B cell (primary cell): ENCODE data around the gene CFAP61. TPM values are rescaled to one million over a fixed set of nuclear protein-coding genes. Genes with fewer than 3 reads are reported as not detected.

ENCODE experiments used
- ATAC-seq: fragments of 200-7000 bp; cut with Tn5 transposase; one replicate; pipeline ENCODE4 v1.10.0; 2021; ENCODE audit warnings: low read depth, mild to moderate bottlenecking, moderate number of reproducible peaks, moderate library complexity
- CTCF ChIA-PET: fragments of 350-600 bp; sonication (Branson Sonifier 250); formaldehyde crosslinking; loops from one replicate; lab custom pipeline; 2021; ENCODE audit warnings: antibody characterized with exemption, inconsistent platforms; lab: Charles Lee
- POLR2A ChIA-PET: fragments of 350-600 bp; sonication (Branson Sonifier 250); formaldehyde crosslinking; loops from one replicate; lab custom pipeline; 2021; ENCODE audit warnings: antibody characterized with exemption; lab: Charles Lee
- DNase-seq: peaks from one replicate; pipeline ENCODE4 v3.0.0; 2013
- H2AFZ ChIP-seq: 2 replicates; pipeline ENCODE4 v1.6.1; 2012; ENCODE audit warnings: mild to moderate bottlenecking, low read depth, low read length; ENCODE audit not compliant: insufficient read depth, poor library complexity, severe bottlenecking
- H3K27ac ChIP-seq, 2 donors: 1 replicate in 1 of 2; 2 replicates in 1 of 2; pipeline ENCODE4 v1.5.1; 2012 to 2013; ENCODE audit warnings: low read length in 2 of 2, mild to moderate bottlenecking in 2 of 2, moderate library complexity in 1 of 2
- H3K27me3 ChIP-seq, 4 experiments: fragments of 200-600 bp in 1 of 4; sonication (generic) in 1 of 4; replicated peaks in 1 of 4; 1 replicate in 2 of 4; 2 replicates in 2 of 4; pipeline versions ENCODE4 v1.6.1 to v1.7.0; 2013 to 2016; ENCODE audit warnings: low read length in 3 of 4, mild to moderate bottlenecking in 2 of 4, mixed read lengths in 1 of 4, moderate library complexity in 1 of 4; ENCODE audit not compliant: insufficient read depth in 4 of 4, control insufficient read depth in 3 of 4; ENCODE audit errors: control extremely low read depth in 1 of 4
- H3K36me3 ChIP-seq, 2 experiments: replicated peaks in 1 of 2; 1 replicate in 1 of 2; 2 replicates in 1 of 2; pipeline versions ENCODE4 v1.6.1 to v1.7.1; 2013; ENCODE audit warnings: low read length in 1 of 2; ENCODE audit not compliant: insufficient read depth in 2 of 2, control insufficient read depth in 1 of 2; ENCODE audit errors: control extremely low read depth in 1 of 2, extremely low read depth in 1 of 2
- H3K4me1 ChIP-seq, 2 donors: fragments of 200-600 bp in 1 of 2; sonication (generic) in 1 of 2; 1 replicate in 1 of 2; 2 replicates in 1 of 2; pipeline versions ENCODE4 v1.5.1 to v1.6.1; 2013 to 2017; ENCODE audit warnings: low read length in 2 of 2; ENCODE audit not compliant: control insufficient read depth in 2 of 2, insufficient read depth in 2 of 2
- H3K4me2 ChIP-seq: replicated peaks from 2 replicates; pipeline ENCODE3; 2012; ENCODE audit warnings: mild to moderate bottlenecking, low read depth, low read length; ENCODE audit not compliant: poor library complexity, severe bottlenecking
- H3K4me3 ChIP-seq, 5 experiments: fragments of 200-600 bp in 1 of 5; sonication (generic) in 1 of 5; 1 replicate in 3 of 5; 2 replicates in 2 of 5; pipeline versions ENCODE4 v1.5.1 to v1.7.0; 2011 to 2016; ENCODE audit warnings: low read length in 4 of 5, mild to moderate bottlenecking in 4 of 5, low read depth in 2 of 5, control low read depth in 1 of 5, moderate library complexity in 1 of 5; ENCODE audit not compliant: insufficient read depth in 1 of 5; ENCODE audit errors: control extremely low read depth in 1 of 5, extremely low read depth in 1 of 5
- H3K79me2 ChIP-seq: fragments of 200-600 bp; sonication (generic); one replicate; pipeline ENCODE4 v1.6.0; 2016; ENCODE audit warnings: low read length; ENCODE audit not compliant: control insufficient read depth, insufficient read depth
- H3K9ac ChIP-seq: fragments of 200-600 bp; sonication (generic); 2 replicates; pipeline ENCODE4 v1.6.1; 2017; ENCODE audit warnings: mild to moderate bottlenecking, low read length, moderate library complexity
- H3K9me3 ChIP-seq, 3 donors: one replicate each; pipeline versions ENCODE4 v1.6.1 to v1.7.1; 2013; ENCODE audit warnings: low read length in 2 of 3; ENCODE audit not compliant: control insufficient read depth in 2 of 3, insufficient read depth in 1 of 3; ENCODE audit errors: control extremely low read depth in 1 of 3
- H4K20me1 ChIP-seq: 2 replicates; pipeline ENCODE4 v1.6.0; 2012; ENCODE audit warnings: mild to moderate bottlenecking, low read length; ENCODE audit not compliant: insufficient read depth, control insufficient read depth, poor library complexity, severe bottlenecking
- H3K27ac Mint-ChIP-seq: one replicate; pipeline ENCODE4 v1.8.0; 2021; ENCODE audit warnings: mixed read lengths
- H3K27me3 Mint-ChIP-seq: one replicate; pipeline ENCODE4 v1.8.0; 2021; ENCODE audit warnings: mixed read lengths
- H3K4me1 Mint-ChIP-seq: one replicate; pipeline ENCODE4 v1.8.0; 2021; ENCODE audit warnings: mixed read lengths
- H3K4me3 Mint-ChIP-seq: one replicate; pipeline ENCODE4 v1.8.0; 2021; ENCODE audit warnings: mixed read lengths
- H3K9me3 Mint-ChIP-seq: one replicate; pipeline ENCODE4 v1.8.0; 2022; ENCODE audit warnings: mixed read lengths; ENCODE audit not compliant: insufficient read depth
- CTCF ChIP-seq: fragments of 200-600 bp; IDR thresholded peaks from one replicate; pipeline ENCODE4 v1.8.0; 2022; ENCODE audit warnings: antibody characterized with exemption, mild to moderate bottlenecking
- EZH2 ChIP-seq: IDR thresholded peaks from 2 replicates; pipeline ENCODE4 v1.6.1; 2012; ENCODE audit warnings: borderline replicate concordance, low read depth, mild to moderate bottlenecking, moderate library complexity, low read length; ENCODE audit not compliant: insufficient read depth, poor library complexity, severe bottlenecking
- WGBS: methylation state at CpG from one replicate; pipeline ENCODE4 v1.1.5; 2013; ENCODE audit warnings: missing lambda C conversion rate; ENCODE audit not compliant: insufficient coverage; 5-methylcytosine and 5-hydroxymethylcytosine counted together
- intact Hi-C: fragments of 100-400 bp; cut with micrococcal nuclease; formaldehyde crosslinking; loops from one replicate; pipeline ENCODE4 v1.10.0; 2022
- polyA plus RNA-seq: library from polyadenylated mRNA; depleted of rRNA; stranded (reverse); fragments of >200 nt; gene quantifications from 2 replicates; pipeline ENCODE4 v1.2.3, GENCODE V29; 2012
- total RNA-seq, 2 donors: library from RNA; stranded (reverse); fragments of 120-200 nt in 1 of 2; gene quantifications; 1 replicate in 1 of 2; 2 replicates in 1 of 2; pipeline versions ENCODE4 v1.2.3 to v1.2.4, GENCODE V29; 2013 to 2022

Gene CFAP61
- total and polyA plus RNA-seq, 2 donors (not counting 1 experiment from before 2014, with no cell fraction given) = not detected

GRCh38 chr20:20034486-20034885, 17.8 kb upstream of the CFAP61 start:
- no peak overlapping the region for H3K27ac Mint-ChIP-seq
- Histone ChIP-seq H3K27ac (no peak overlapping the region), H3K79me2 (no peaks in the 10 kb centered on the region), H3K9me3 (no peaks in the 10 kb centered on the region), H2AFZ (no peak overlapping the region), H3K27me3 (no peaks in the 10 kb centered on the region), H3K4me3 (no peak overlapping the region), H3K4me2 (no peak overlapping the region), H3K36me3 (peaks cover 9 to 80% of the 10 kb centered on the region in 2 experiments), H4K20me1 (peaks cover 14% of the 10 kb centered on the region), H3K4me1 (no peaks in the 10 kb centered on the region), H3K9ac (no peak overlapping the region)
- H3K27me3 Mint-ChIP-seq = no peaks in the 10 kb centered on the region
- ChIA-PET CTCF (no interaction called here), POLR2A (no interaction called here)
- WGBS = 100% methylated on average over 2 of the region's 4 CpGs
- no peak for DNase-seq
- TF ChIP-seq EZH2 = no peak
- TF ChIP-seq CTCF = no peak
- H3K4me3 Mint-ChIP-seq = no peak overlapping the region
- no peaks in the 10 kb centered on the region for H3K9me3 Mint-ChIP-seq
- no peak for ATAC-seq
- intact Hi-C loops = no loop called here
- no peaks in the 10 kb centered on the region for H3K4me1 Mint-ChIP-seq

GRCh38 chr20:20036756-20037155, 15.6 kb upstream of the CFAP61 start:
- 91% methylated on average over 3 of the region's 3 CpGs for WGBS
- Histone ChIP-seq H3K9me3 (no peaks in the 10 kb centered on the region), H3K27me3 (no peaks in the 10 kb centered on the region), H3K4me3 (no peak overlapping the region), H2AFZ (no peak overlapping the region), H4K20me1 (peaks cover 14% of the 10 kb centered on the region), H3K27ac (no peak overlapping the region), H3K4me2 (no peak overlapping the region), H3K4me1 (no peaks in the 10 kb centered on the region), H3K79me2 (no peaks in the 10 kb centered on the region), H3K36me3 (peaks cover 14 to 93% of the 10 kb centered on the region in 2 experiments), H3K9ac (no peak overlapping the region)
- TF ChIP-seq CTCF = no peak
- no peak for TF ChIP-seq EZH2
- Mint-ChIP-seq H3K4me3 (no peak overlapping the region), H3K27ac (no peak overlapping the region), H3K9me3 (no peaks in the 10 kb centered on the region), H3K27me3 (no peaks in the 10 kb centered on the region), H3K4me1 (no peaks in the 10 kb centered on the region)
- ChIA-PET POLR2A (no interaction called here), CTCF (no interaction called here)
- DNase-seq (no peak), ATAC-seq (no peak)
- intact Hi-C loops = no loop called here
